ENCODE data around the gene ZG16B. TPM values are rescaled to one million over a fixed set of nuclear protein-coding genes. Genes with fewer than 3 reads are reported as not detected.

The ZG16B gene
- total and polyA plus RNA-seq, 2 of the 8 experiments (the other 6 are each of a cell fraction or from before 2014, with no cell fraction given), result 0.11 TPM; not detected in 1

DNA sequence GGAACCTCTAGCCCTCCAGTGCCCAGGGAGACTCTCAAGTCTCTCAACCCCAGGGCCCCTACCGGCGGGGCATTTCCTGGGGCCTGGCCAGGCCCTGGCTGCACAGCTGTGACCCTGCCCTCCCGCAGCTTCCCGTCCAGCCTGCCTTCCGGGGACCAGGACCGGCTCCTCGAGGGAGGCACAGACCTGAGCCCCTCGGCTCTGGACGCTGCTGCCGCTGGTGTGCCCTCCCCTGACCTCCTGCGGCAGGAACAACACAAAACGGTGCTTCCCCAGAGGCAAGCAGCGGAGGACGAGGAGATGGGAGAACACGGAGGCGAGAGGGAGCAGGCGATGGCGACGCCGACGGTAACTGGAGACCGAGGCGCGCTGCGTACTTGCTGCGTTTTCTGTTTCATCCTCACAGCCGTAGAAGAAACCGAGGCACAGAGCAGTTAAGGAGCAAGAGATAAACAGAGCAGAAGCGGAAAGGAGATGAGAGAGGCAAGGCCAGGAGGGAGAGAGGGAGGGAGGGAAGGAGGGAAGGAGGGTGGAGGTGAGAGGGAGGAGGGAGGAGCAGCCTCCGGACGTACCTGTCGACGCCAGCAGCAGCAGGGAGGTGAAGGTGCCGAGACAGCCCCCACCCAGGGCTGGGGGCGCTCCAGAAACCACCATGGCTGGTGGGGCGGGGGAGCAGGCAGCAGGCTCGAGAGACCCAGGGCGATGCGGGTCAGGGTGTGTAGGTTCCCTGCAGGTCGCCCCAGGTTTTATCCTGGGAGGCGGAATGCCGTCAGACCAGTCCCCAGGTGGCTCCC, 27.5 kb downstream of the ZG16B start, which contains the start of gene PRSS22 (continued):
- TF ChIP-seq, protein P1, sequence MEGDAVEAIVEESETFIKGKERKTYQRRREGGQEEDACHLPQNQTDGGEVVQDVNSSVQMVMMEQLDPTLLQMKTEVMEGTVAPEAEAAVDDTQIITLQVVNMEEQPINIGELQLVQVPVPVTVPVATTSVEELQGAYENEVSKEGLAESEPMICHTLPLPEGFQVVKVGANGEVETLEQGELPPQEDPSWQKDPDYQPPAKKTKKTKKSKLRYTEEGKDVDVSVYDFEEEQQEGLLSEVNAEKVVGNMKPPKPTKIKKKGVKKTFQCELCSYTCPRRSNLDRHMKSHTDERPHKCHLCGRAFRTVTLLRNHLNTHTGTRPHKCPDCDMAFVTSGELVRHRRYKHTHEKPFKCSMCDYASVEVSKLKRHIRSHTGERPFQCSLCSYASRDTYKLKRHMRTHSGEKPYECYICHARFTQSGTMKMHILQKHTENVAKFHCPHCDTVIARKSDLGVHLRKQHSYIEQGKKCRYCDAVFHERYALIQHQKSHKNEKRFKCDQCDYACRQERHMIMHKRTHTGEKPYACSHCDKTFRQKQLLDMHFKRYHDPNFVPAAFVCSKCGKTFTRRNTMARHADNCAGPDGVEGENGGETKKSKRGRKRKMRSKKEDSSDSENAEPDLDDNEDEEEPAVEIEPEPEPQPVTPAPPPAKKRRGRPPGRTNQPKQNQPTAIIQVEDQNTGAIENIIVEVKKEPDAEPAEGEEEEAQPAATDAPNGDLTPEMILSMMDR (IDR thresholded peaks at IDR 0.05; ENCODE audit: control extremely low read depth in 1 of 3, insufficient read depth in 1 of 3, low read depth in 1 of 3, low read length in 3 of 3), result no peak
- TF ChIP-seq SRF (IDR thresholded peaks at IDR 0.05; ENCODE audit: low read depth, low read length) (no peak), CTBP2 (IDR thresholded peaks at IDR 0.05; ENCODE audit: borderline replicate concordance, insufficient read depth, insufficient read length, low read length) (peak; percentile 67), TEAD4 (IDR thresholded peaks at IDR 0.05; ENCODE audit: low read depth, low read length) (0 out of 2 replicates have a peak, but pooled peaks have one; percentile 38), CHD1 (IDR thresholded peaks at IDR 0.05; ENCODE audit: low read depth, low read length) (no peak), CEBPB (IDR thresholded peaks at IDR 0.05; ENCODE audit: low read depth, low read length) (no peak), ASH2L (IDR thresholded peaks at IDR 0.05; ENCODE audit: low read length) (peak; percentile 40)
- TF ChIP-seq, protein P2, sequence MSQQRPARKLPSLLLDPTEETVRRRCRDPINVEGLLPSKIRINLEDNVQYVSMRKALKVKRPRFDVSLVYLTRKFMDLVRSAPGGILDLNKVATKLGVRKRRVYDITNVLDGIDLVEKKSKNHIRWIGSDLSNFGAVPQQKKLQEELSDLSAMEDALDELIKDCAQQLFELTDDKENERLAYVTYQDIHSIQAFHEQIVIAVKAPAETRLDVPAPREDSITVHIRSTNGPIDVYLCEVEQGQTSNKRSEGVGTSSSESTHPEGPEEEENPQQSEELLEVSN (IDR thresholded peaks at IDR 0.05), result peak; percentile 88

Data from H1 (cell line).